OCI-M2 (cell line): ENCODE measurements around the gene DDX24.
"Not testable (repeated sequence)": the region's sequence is repeated elsewhere in the genome, so short reads cannot be mapped to it uniquely, and the experiment has no call there.

Experiments used
- DNase-seq: peaks from one replicate; lab custom pipeline; 2025; ENCODE audit not compliant: unreplicated experiment; lab: John Stamatoyannopoulos, UW

The DDX24 gene

GRCh38 chr14:94087891-94088290 lies 6.9 kb upstream of the DDX24 start:
- DNase-seq: no peak

GRCh38 chr14:94081386-94081820 lies 401 bp upstream of the DDX24 start:
- DNase-seq: no peak

GRCh38 chr14:94079891-94080620 lies 946 bp downstream of the DDX24 start:
- no peak for DNase-seq

- DNase-seq: no peak
Observed at GRCh38 chr14:94077823-94078222, 3.2 kb downstream of the DDX24 start.

DNA sequence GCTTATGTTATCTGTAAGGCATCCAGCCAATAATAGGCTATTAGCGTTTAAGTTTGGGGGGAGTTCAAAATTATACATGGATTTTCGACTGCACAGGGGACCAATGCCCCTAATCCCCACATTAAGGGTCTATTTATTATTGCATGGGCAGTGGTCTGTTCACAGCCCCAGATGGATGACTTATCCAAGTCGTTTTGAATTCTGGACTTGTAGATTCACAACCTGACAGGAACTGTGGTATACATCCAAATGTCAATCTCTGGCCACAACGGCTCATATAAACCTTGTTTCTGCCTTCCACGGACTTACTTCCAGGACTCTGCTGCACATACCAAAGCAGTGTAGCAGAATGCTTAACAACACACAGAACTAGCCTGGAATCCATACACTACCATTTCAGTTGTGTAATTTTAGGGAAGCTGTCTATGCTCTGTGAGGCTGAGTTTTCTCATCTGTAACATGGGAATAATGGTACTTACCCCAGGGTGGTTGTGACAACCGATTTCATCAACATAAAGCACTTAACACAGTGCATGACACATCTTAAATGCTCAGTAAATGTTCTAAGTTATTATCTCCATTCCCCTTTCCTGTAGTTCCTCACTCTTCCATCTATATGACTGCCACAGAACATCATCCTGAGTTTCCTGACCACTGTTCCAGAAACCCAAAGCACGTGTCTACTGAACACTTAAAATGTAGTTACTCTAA lies 3.7 kb downstream of the DDX24 start:
- DNase-seq: no peak

- no peak for DNase-seq
Observed at GRCh38 chr14:94075008-94075407, 6.0 kb downstream of the DDX24 start.

DNA sequence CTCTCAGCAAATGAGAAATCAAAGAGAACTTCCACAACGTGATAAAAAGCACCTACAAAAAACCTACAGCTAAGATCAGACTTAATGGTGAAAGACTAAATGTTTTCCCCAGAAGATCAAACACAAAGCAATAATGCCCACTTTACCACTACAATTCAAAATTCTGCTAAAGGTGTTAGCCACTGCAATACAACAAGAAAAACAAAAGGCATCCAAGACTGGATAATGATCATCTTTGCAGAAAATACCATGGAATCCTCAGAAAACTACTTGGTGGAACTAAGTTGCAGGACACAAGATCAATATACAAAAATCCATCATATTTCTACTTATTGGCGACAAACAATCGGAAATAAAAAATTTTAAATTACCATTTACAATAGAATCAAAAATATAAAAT lies 6.5 kb downstream of the DDX24 start:
- DNase-seq: no peak

DNA sequence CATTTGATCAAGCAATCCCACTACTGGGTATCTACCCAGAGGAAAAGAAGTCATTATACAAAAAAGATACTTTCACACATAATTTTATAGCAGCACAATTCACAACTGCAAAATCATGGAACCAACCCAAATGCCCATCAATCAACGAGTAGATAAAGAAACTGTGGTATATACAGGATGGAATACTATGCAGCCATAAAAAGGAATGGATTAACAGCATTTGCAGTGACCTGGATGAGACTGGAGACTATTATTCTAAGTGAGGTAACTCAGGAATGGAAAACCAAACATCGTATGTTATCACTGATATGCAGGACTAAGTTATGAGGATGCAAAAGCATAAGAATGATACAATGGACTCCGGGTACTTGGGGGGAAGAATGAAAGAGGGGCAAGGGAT lies 8.9 kb downstream of the DDX24 start:
- DNase-seq: not testable (repeated sequence)

DNA sequence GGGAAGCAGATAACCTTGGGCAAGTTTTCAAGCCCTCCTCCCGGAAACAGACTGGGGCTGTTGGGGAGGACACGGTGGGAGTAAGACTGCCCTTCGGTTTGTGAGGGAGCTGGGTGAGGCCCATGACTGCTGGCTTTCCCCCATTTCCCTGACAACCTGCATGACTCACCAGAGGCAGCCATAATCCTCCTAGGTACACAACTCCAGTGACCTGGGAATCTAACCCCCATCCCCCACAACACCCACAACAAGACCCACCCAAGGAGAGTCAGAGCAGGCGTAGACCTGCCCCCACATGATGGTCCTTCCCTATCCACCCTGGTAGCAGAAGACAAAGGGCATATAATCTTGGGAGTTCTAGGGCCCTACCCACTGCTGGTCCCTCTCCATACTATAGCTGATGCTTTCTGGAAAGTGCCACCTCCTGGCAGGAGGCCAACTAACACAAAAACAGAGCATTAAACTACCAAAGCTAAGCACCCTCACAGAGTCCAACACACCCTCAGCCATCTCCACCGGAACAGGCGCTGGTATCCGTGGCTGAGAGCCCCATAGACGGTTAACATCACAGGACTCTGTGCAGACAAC lies 14.8 kb downstream of the DDX24 start:
- DNase-seq: no peak

DNA sequence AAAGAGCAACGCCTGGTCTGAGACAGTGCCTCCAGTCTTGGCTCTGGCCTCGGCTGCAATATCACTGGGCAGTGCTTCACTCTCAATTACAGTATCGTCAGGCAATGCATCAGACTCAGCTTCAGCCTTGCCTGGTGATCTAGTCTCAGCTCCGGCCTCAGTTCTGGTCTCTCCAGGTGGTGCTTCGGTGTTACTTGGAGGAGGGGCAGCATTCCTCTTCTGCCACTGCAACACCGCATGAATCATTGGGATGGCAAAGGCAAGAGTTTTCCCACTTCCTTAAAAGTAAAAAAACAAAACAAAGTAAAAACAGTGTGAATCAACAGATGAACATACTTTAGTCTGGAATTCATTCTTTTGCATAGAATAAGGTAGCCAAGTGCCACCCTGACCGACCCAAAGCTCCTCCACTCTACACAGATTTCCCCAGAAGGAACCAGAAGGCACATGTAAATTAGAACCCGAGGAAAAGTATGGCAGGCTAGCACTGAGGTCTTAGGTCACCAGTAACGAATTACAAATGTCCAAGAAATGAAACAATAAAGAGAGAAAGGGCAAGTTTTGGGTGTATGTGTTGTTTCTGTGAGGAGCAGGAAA lies 18.6 kb downstream of the DDX24 start:
- DNase-seq: no peak

- no peak for DNase-seq
Observed at GRCh38 chr14:94059998-94060397, 21.0 kb downstream of the DDX24 start.

DNA sequence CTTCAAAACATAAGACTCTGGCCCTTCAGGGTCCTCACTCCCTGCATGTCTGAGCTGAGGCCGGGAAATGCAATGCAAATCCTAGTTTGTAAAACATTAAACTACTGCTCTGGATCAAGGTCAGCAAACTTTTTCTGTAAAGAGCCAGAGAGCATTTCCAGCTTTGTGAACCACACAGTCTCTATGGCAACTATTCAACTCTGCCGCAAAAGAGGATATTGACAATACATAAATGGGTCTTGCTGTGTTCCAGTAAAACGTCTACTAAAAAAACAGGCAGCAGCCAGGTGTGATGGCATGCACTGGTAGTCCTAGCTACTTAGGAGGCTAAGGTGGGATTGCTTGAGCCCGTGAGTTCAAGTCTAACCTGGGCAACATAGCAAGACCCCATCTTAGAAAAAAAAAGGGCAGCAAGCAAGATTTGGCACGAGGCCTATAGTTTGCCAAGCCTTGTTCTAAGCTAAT lies 22.3 kb downstream of the DDX24 start:
- DNase-seq: no peak

DNA sequence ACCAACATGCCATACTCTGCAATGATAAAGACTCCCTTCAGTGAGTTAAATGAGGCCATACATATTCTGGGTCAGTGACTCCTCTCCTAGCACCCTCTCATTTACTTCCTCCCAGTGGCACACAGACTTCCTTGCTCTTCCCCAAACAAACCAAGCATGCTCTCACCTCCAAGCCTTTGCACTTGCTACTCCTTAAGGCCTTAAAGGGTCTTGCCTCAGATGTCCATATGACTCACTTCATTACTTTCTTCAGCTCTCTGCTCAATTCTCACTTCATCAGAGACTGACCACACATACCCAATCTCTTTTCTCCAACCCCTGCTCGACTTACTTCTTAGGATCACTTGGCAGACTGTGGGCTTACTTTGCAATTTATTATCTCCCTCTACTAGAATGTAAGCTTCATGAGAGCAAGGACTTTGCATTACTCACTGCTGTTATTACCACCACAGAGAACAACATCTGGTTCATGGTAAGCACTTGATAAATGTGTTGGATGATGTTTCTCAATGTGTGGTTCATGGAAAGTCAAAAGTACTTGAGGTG lies 22.8 kb downstream of the DDX24 start:
- DNase-seq: no peak

DNA sequence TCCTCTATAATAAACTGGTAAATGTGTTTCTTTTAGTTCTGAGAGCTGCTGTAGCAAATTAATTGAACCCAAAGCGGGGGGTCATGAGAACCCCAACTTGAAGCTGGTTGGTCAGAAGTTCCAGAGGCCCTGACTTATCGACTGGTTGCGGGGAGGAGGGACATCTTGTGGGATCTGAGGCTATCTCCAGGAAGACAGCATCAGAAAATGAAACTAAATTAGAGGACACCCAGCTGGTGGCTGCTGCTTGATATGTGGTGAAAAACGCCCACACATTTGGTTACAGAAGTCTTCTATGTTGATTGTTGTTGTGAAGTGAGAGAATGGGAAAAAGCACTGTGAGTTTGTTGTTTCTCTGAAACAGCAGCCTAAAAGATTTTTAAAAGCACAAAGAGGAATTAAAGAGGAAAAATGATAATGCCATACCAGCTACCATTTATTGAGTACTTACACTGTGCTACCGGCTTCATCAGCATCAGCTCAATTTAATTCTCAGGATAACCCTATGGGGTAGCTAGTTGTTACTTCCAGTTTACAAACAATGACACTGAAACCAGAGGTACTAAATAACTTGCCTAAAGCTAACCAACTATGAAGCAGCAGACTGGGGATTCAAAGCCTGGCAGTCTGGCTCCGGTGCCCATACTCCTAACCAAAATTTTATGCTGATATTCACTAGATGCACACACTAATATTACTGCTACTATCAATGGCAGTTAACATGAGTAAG lies 24.3 kb downstream of the DDX24 start:
- no peak for DNase-seq

DNA sequence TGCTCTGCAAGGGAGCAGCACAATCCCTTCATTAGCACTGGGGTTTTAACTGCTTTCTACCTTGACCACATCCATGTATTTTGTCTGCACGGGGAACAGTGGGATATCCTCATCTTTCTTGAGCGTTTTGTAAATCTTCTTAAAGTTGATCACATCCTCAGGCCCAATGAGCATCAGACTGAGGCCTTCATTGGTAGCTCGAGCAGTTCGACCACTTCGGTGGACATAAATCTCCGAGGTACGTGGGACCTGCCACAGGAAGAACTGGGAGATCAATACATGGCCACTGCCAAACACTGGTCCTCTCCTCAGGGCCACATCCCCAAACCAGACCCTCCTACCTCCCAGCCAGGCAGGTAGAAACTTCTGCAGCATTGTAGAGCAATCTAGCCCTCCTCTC lies 26.1 kb downstream of the DDX24 start:
- no peak for DNase-seq

- no peak for DNase-seq
Observed at GRCh38 chr14:94054401-94054800, 26.6 kb downstream of the DDX24 start.

GRCh38 chr14:94052662-94053061 lies 28.3 kb downstream of the DDX24 start:
- DNase-seq: no peak

DNA sequence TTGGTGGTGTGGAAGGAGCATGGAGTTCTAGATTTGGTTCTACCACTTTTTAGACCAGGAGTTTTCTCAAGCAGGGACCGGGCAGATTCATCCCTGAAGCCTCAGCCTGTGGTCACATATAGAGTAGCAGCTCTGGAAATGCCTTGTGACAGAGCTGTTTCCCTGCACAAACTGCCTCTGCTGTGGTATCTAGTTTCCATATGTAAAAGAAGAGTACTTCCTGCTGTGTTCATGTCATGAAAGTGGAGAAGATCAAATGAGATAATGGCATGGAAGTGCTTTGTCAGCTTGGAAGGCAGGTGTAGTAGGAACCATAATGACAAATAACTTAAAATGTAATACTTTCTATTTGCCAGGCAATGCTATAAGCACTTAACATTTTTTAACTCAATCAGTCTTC lies 28.8 kb downstream of the DDX24 start:
- DNase-seq: no peak

GRCh38 chr14:94051779-94052178 lies 29.2 kb downstream of the DDX24 start:
- no peak for DNase-seq

DNA sequence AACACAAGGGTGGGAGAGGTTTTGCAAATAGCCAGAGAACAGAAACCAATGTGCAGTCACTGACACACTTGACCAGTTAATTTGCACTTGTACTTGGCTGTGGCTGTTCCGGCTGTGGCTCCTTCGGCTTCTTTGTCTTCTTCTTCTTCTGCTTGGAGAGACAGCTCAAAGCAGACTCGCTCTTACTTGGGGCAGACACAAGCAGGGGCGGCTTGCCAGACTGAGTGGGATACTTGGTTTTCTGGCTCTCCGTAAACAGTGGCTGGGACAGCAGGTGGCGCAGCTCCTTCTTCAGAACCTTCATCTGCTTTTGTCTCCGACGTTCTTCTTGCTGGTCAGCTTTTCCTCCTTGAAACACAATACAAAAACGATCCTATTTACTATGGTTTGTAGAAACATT lies 29.9 kb downstream of the DDX24 start:
- DNase-seq: no peak
